ENCODE results near the gene RSPO4. TPM values are rescaled to one million over a fixed set of nuclear protein-coding genes. Genes with fewer than 3 reads are reported as not detected.

Gene RSPO4
- total and polyA plus RNA-seq, 2 experiments from 2014 or later = 1.7 TPM; not detected in 1

- in situ Hi-C loops (cut with MboI) = no loop called here
- Histone ChIP-seq H3F3A (ENCODE audit: insufficient read depth) (no peaks in the 10 kb centered on the region), H3K9ac (no peak overlapping the region), H4K20me1 (ENCODE audit: insufficient read depth) (no peaks in the 10 kb centered on the region), H3K36me3 (ENCODE audit: low read depth) (no peaks in the 10 kb centered on the region), H3K4me3 (no peak overlapping the region), H3K79me2 (ENCODE audit: insufficient read depth) (no peaks in the 10 kb centered on the region), H3K4me1 (ENCODE audit: insufficient read depth) (no peaks in the 10 kb centered on the region), H3K27me3 (replicated peaks; ENCODE audit: insufficient read depth) (peaks cover 29% of the 10 kb centered on the region; the same call in 1 of the 2 replicates), H3K27ac (no peak overlapping the region), H2AFZ (no peak overlapping the region), H3K4me2 (ENCODE audit: unreplicated experiment) (no peak overlapping the region), H3K9me2 (ENCODE audit: insufficient read depth) (no peaks in the 10 kb centered on the region), H3K9me3 (ENCODE audit: low read depth) (no peaks in the 10 kb centered on the region)
- WGBS, 2 experiments (ENCODE audit: low coverage in 1 of 2, low lambda C conversion rate in 2 of 2, missing lambda C conversion rate in 2 of 2) = 2 to 4% methylated on average over 8 of the region's 8 CpGs
- no peak for DNase-seq
- TF ChIP-seq EZH2phosphoT487 (IDR thresholded peaks at IDR 0.05; ENCODE audit: insufficient read depth, low read depth) (no peak), EZH2 (IDR thresholded peaks at IDR 0.05; ENCODE audit: insufficient read depth, poor library complexity, severe bottlenecking) (no peak)
Measured at GRCh38 chr20:946826-947225, 55.3 kb downstream of the RSPO4 start.

- no peak for DNase-seq
- H4K20me1 ChIP-seq (ENCODE audit: insufficient read depth) = no peaks in the 10 kb centered on the region
- H3F3A ChIP-seq (ENCODE audit: insufficient read depth) = no peaks in the 10 kb centered on the region
- H3K4me3 ChIP-seq = no peak overlapping the region
- no peaks in the 10 kb centered on the region for H3K4me1 ChIP-seq (ENCODE audit: insufficient read depth)
- no peaks in the 10 kb centered on the region for H3K9me3 ChIP-seq (ENCODE audit: low read depth)
- TF ChIP-seq EZH2 (IDR thresholded peaks at IDR 0.05; ENCODE audit: insufficient read depth, poor library complexity, severe bottlenecking) (no peak), EZH2phosphoT487 (IDR thresholded peaks at IDR 0.05; ENCODE audit: insufficient read depth, low read depth) (no peak)
- WGBS, 2 experiments (ENCODE audit: low coverage in 1 of 2, low lambda C conversion rate in 2 of 2, missing lambda C conversion rate in 2 of 2) = 63% methylated on average over 13 of the region's 13 CpGs
- H3K36me3 ChIP-seq (ENCODE audit: low read depth) = no peaks in the 10 kb centered on the region
- in situ Hi-C loops (cut with MboI) = no loop called here
- H3K79me2 ChIP-seq (ENCODE audit: insufficient read depth) = no peaks in the 10 kb centered on the region
- no peak overlapping the region for H2AFZ ChIP-seq
- H3K4me2 ChIP-seq (ENCODE audit: unreplicated experiment) = no peak overlapping the region
- H3K9me2 ChIP-seq (ENCODE audit: insufficient read depth) = no peaks in the 10 kb centered on the region
- no peak overlapping the region for H3K27ac ChIP-seq
- peaks cover 29% of the 10 kb centered on the region; the same call in 1 of the 2 replicates for H3K27me3 ChIP-seq (replicated peaks; ENCODE audit: insufficient read depth)
- no peak overlapping the region for H3K9ac ChIP-seq
Measured at GRCh38 chr20:945841-946240, 56.3 kb downstream of the RSPO4 start.

GRCh38 chr20:944774-945410 lies 57.2 kb downstream of the RSPO4 start:
- TF ChIP-seq EZH2phosphoT487 (IDR thresholded peaks at IDR 0.05; ENCODE audit: insufficient read depth, low read depth) (no peak), EZH2 (IDR thresholded peaks at IDR 0.05; ENCODE audit: insufficient read depth, poor library complexity, severe bottlenecking) (no peak)
- Histone ChIP-seq H3K4me1 (ENCODE audit: insufficient read depth) (no peaks in the 10 kb centered on the region), H3K79me2 (ENCODE audit: insufficient read depth) (no peaks in the 10 kb centered on the region), H3K27ac (no peak overlapping the region), H3K4me2 (ENCODE audit: unreplicated experiment) (no peak overlapping the region), H3K9me3 (ENCODE audit: low read depth) (no peaks in the 10 kb centered on the region), H3K4me3 (no peak overlapping the region), H3K27me3 (replicated peaks; ENCODE audit: insufficient read depth) (peaks cover 29% of the 10 kb centered on the region; the same call in 1 of the 2 replicates), H2AFZ (no peak overlapping the region), H3F3A (ENCODE audit: insufficient read depth) (no peaks in the 10 kb centered on the region), H3K9ac (no peak overlapping the region), H3K9me2 (ENCODE audit: insufficient read depth) (no peaks in the 10 kb centered on the region), H3K36me3 (ENCODE audit: low read depth) (no peaks in the 10 kb centered on the region), H4K20me1 (ENCODE audit: insufficient read depth) (no peaks in the 10 kb centered on the region)
- WGBS, 2 experiments (ENCODE audit: low coverage in 1 of 2, low lambda C conversion rate in 2 of 2, missing lambda C conversion rate in 2 of 2) = 28 to 31% methylated on average over 12 of the region's 13 CpGs
- in situ Hi-C loops (cut with MboI) = no loop called here
- DNase-seq = no peak

- no peaks in the 10 kb centered on the region for H3F3A ChIP-seq (ENCODE audit: insufficient read depth)
- H3K9me3 ChIP-seq (ENCODE audit: low read depth) = no peaks in the 10 kb centered on the region
- H3K79me2 ChIP-seq (ENCODE audit: insufficient read depth) = no peaks in the 10 kb centered on the region
- no peak overlapping the region for H2AFZ ChIP-seq
- H3K27me3 ChIP-seq (replicated peaks; ENCODE audit: insufficient read depth) = peaks cover 29% of the 10 kb centered on the region; the same call in 1 of the 2 replicates
- no peaks in the 10 kb centered on the region for H3K36me3 ChIP-seq (ENCODE audit: low read depth)
- no peak overlapping the region for H3K4me2 ChIP-seq (ENCODE audit: unreplicated experiment)
- H4K20me1 ChIP-seq (ENCODE audit: insufficient read depth) = no peaks in the 10 kb centered on the region
- no peak overlapping the region for H3K27ac ChIP-seq
- 72 to 78% methylated on average over 9 of the region's 9 CpGs for WGBS, 2 experiments (ENCODE audit: low coverage in 1 of 2, low lambda C conversion rate in 2 of 2, missing lambda C conversion rate in 2 of 2)
- no peak for DNase-seq
- no peaks in the 10 kb centered on the region for H3K4me1 ChIP-seq (ENCODE audit: insufficient read depth)
- H3K4me3 ChIP-seq = no peak overlapping the region
- no peak overlapping the region for H3K9ac ChIP-seq
- TF ChIP-seq EZH2phosphoT487 (IDR thresholded peaks at IDR 0.05; ENCODE audit: insufficient read depth, low read depth) (no peak), EZH2 (IDR thresholded peaks at IDR 0.05; ENCODE audit: insufficient read depth, poor library complexity, severe bottlenecking) (no peak)
- H3K9me2 ChIP-seq (ENCODE audit: insufficient read depth) = no peaks in the 10 kb centered on the region
- in situ Hi-C loops (cut with MboI) = no loop called here
Measured at GRCh38 chr20:944148-944547, 58.0 kb downstream of the RSPO4 start.

Measured in GM23248 (cell line).